PFSK-1 (cell line): ENCODE measurements around the gene UGT1A6.

Source experiments
- POLR2AphosphoS5 ChIP-seq: IDR thresholded peaks from 2 replicates; pipeline ENCODE4 v1.6.1; 2012; ENCODE audit warnings: low read depth, mild to moderate bottlenecking, control low read depth, low read length, moderate library complexity
- SIN3A ChIP-seq: IDR thresholded peaks from 2 replicates; pipeline ENCODE4 v1.6.1; 2012; ENCODE audit warnings: mild to moderate bottlenecking, low read length, moderate library complexity, borderline replicate concordance; ENCODE audit not compliant: insufficient read depth

DNA sequence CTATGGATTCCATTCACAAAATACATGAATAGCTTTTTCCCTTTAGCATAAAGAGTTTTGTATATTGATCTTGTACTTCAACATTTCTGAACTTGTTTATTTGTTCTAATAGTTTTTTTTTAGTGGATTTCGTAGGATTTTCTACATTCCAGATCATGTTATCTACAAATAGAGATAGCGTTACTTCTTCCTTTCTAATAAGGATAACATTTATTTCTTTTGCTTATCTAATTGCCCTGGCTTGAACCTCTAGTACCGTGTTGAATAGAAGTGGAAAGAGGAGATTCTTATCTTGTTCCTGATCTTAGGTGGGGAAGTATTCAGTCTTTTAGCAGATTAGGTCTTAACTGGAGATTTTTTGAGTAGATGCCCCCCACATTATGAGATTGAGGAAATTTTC, 9.5 kb downstream of the UGT1A6 start:
- no peak for TF ChIP-seq POLR2AphosphoS5
- no peak for TF ChIP-seq SIN3A
